A549 treated with ZK216348 at 1 μM for 4 hours (cell line): ENCODE measurements around the gene OR6J1. TPM values are rescaled to one million over a fixed set of nuclear protein-coding genes. Genes with fewer than 3 reads are reported as not detected.

Experiments used
- total RNA-seq: library from RNA; stranded (reverse); fragments of 200-300 nt; extraction: Qiagen RNA extraction; gene quantifications from 5 replicates; pipeline ENCODE4 v1.2.3, GENCODE V29; 2022; ENCODE audit warnings: low read depth

Gene OR6J1
- total RNA-seq, result not detected in 5 replicates

GRCh38 chr14:22644305-22644635, at the start of gene OR6J1:
TSS of gene OR6J1 (minus strand) at chr14:22644352. CDS start at chr14:22634811, 9,541 bp downstream.

GRCh38 chr14:22598099-22598895, 45.9 kb downstream of the OR6J1 start, which contains the start of gene ABHD4:
TSS of gene ABHD4 (plus strand) at chr14:22598300. CDS start at chr14:22598307, 7 bp downstream.

DNA sequence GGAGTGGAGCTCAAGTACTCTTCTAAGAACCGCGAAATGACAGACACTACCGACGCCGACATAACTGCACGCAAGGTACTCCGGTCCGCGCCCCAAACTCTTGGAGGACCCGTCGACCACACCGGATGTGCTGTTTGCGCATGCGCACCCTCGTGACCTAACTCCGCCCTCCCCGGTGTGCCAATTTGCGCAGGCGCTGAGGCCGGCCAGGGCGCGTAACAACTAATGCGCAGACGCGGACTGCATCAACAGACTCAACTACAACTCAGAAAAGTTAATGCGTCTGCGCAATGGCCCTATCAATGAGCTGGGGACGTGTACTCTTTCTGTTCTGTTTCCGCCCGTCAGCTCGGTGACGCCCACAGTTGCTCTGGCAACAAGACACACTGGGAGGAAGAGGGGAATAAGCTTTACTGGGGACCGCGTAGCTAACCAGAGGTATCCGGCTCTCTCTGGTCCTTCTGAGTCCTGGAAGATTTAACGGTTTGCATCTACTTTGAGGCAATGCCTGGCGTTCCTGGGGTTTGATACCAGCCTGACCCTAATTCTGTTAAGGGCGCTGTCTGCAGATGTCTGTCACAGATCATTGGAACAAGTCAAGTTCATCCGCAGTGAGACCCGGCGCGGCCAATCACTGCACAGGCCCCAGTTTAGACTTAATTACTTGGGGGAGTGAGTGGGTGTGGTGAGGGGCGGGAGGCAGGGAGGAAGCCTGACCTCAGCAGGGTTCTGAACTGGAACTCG, 54.9 kb downstream of the OR6J1 start, which contains the start of gene DAD1:
Gene DAD1, minus strand, starts transcription at position 129 of the 744 bp plus-strand sequence. Its CDS starts 67 bp downstream, at position 62.

Other genes with a start within 250 kb of the OR6J1 start
- gene DAD1, start 55.1 kb downstream of the OR6J1 start, total RNA-seq, result 322 to 363 TPM (median 351 TPM) in 5 replicates
- gene ABHD4, start 46.1 kb downstream of the OR6J1 start, total RNA-seq, result 48.1 to 56.1 TPM (median 52.9 TPM) in 5 replicates
- 137 to 162 TPM (median 156 TPM) in 5 replicates for gene OXA1L, start 122.3 kb upstream of the OR6J1 start, total RNA-seq
- 16.5 to 21.7 TPM (median 19.0 TPM) in 5 replicates for gene SLC7A7, start 171.1 kb upstream of the OR6J1 start, total RNA-seq
- 143 to 223 TPM (median 180 TPM) in 5 replicates for gene MRPL52, start 185.5 kb upstream of the OR6J1 start, total RNA-seq
- gene MMP14, start 192.2 kb upstream of the OR6J1 start, total RNA-seq, result 0.55 to 0.92 TPM (median 0.87 TPM) in 5 replicates
- gene LRP10, start 227.4 kb upstream of the OR6J1 start, total RNA-seq, result 47.8 to 93.1 TPM (median 76.8 TPM) in 5 replicates
- gene REM2, start 238.9 kb upstream of the OR6J1 start, total RNA-seq, result 0.26 to 0.67 TPM (median 0.33 TPM) in 5 replicates